MM.1S (cell line): Measurements from ENCODE around the gene FOXN3.

Experiments
- CTCF ChIP-seq: fragments of 300-600 bp; sonication (generic); IDR thresholded peaks from 2 replicates; pipeline ENCODE4 v1.5.1; 2016; ENCODE audit warnings: antibody characterized with exemption, low read length, mixed read lengths
- EZH2 ChIP-seq: fragments of 300-600 bp; sonication (generic); optimal IDR thresholded peaks from 2 replicates; pipeline ENCODE3; 2017; ENCODE audit warnings: low read depth, mild to moderate bottlenecking, antibody characterized with exemption, low read length, mixed read lengths
- EZH2phosphoT487 ChIP-seq: fragments of 300-600 bp; sonication (generic); IDR thresholded peaks from 2 replicates; pipeline ENCODE4 v1.6.1; 2018; ENCODE audit warnings: antibody characterized with exemption, low read length

GRCh38 chr14:89418452-89418851 lies 1.4 kb upstream of the FOXN3 start:
- TF ChIP-seq CTCF (no peak), EZH2 (no peak), EZH2phosphoT487 (no peak)
